Keratinocyte (primary cell): Measurements from ENCODE around the gene DEXI. TPM values are rescaled to one million over a fixed set of nuclear protein-coding genes. Genes with fewer than 3 reads are reported as not detected.

Experiments used
- DNase-seq: peaks from one replicate; pipeline ENCODE4 v3.0.0-alpha.2; 2011; ENCODE audit warnings: low read depth, missing footprints, low spot score
- FAIRE-seq: peaks from 2 replicates; lab custom pipeline; 2011; peaks lifted over from hg19 to GRCh38; lab: Jason Lieb, UNC
- H2AFZ ChIP-seq: 2 replicates; pipeline ENCODE4 v1.6.0; 2012; ENCODE audit warnings: low read length, control low read depth, inconsistent platforms; ENCODE audit not compliant: control insufficient read depth
- H3K27ac ChIP-seq: 2 replicates; pipeline ENCODE4 v1.5.1; 2011; ENCODE audit warnings: low read length; ENCODE audit not compliant: control insufficient read depth, insufficient read depth
- H3K27me3 ChIP-seq: 3 replicates; pipeline ENCODE4 v1.6.0; 2011; ENCODE audit warnings: low read length; ENCODE audit not compliant: control insufficient read depth, insufficient read depth; ENCODE audit errors: extremely low read depth
- H3K36me3 ChIP-seq, 2 experiments: 2 replicates in 1 of 2; 3 replicates in 1 of 2; pipeline ENCODE4 v1.5.1; 2011; ENCODE audit warnings: low read length in 2 of 2, mild to moderate bottlenecking in 1 of 2; ENCODE audit not compliant: control insufficient read depth in 2 of 2, insufficient read depth in 2 of 2; ENCODE audit errors: extremely low read depth in 1 of 2
- H3K4me1 ChIP-seq: 3 replicates; pipeline ENCODE4 v1.5.1; 2011; ENCODE audit warnings: low read length; ENCODE audit not compliant: control insufficient read depth, insufficient read depth; ENCODE audit errors: extremely low read depth
- H3K4me2 ChIP-seq: 3 replicates; pipeline ENCODE4 v1.6.0; 2011; ENCODE audit warnings: low read depth, low read length; ENCODE audit not compliant: control insufficient read depth, insufficient read depth; ENCODE audit errors: extremely low read depth
- H3K4me3 ChIP-seq, 3 experiments: fragments of 200-600 bp in 1 of 3; sonication (generic) in 1 of 3; 2 replicates in 2 of 3; 3 replicates in 1 of 3; pipeline ENCODE4 v1.5.1; 2011 to 2016; ENCODE audit warnings: low read length in 3 of 3, mild to moderate bottlenecking in 3 of 3, control low read depth in 2 of 3, inconsistent platforms in 1 of 3, low read depth in 1 of 3, mixed read lengths in 1 of 3, mixed run types in 1 of 3, moderate library complexity in 1 of 3; ENCODE audit not compliant: control insufficient read depth in 2 of 3, insufficient read depth in 2 of 3; ENCODE audit errors: extremely low read depth in 1 of 3
- H3K79me2 ChIP-seq: 2 replicates; pipeline ENCODE4 v1.6.0; 2012; ENCODE audit warnings: low read length; ENCODE audit not compliant: control insufficient read depth, insufficient read depth
- H3K9ac ChIP-seq: 3 replicates; pipeline ENCODE4 v1.6.0; 2011; ENCODE audit warnings: low read length; ENCODE audit not compliant: control insufficient read depth, insufficient read depth; ENCODE audit errors: extremely low read depth
- H3K9me1 ChIP-seq: 3 replicates; pipeline ENCODE4 v1.6.0; 2011; ENCODE audit warnings: low read length; ENCODE audit not compliant: control insufficient read depth, insufficient read depth; ENCODE audit errors: extremely low read depth
- H3K9me3 ChIP-seq: 2 replicates; pipeline ENCODE4 v1.5.1; 2012; ENCODE audit warnings: low read depth, low read length; ENCODE audit not compliant: control insufficient read depth
- H4K20me1 ChIP-seq: 3 replicates; pipeline ENCODE4 v1.6.0; 2011; ENCODE audit warnings: low read length; ENCODE audit not compliant: control insufficient read depth, insufficient read depth; ENCODE audit errors: extremely low read depth
- EZH2 ChIP-seq: IDR thresholded peaks from one replicate; pipeline ENCODE4 v1.6.1; 2012; ENCODE audit warnings: inconsistent platforms, mild to moderate bottlenecking, low read length, moderate library complexity
- dilution Hi-C: fragments of 300-500 bp; cut with MboI; formaldehyde crosslinking; loops from one replicate; pipeline ENCODE4 v1.7.0; 2020; ENCODE audit warnings: low sequenced_read_pairs; ENCODE audit not compliant: extremely low pct_ligation_motif_present
- polyA plus RNA-seq, 5 experiments: library from polyadenylated mRNA; depleted of rRNA in 3 of 5; stranded (reverse) in 3 of 5; stranded (forward) in 1 of 5; unstranded in 1 of 5; fragments of >200 nt; gene quantifications; 1 replicate in 1 of 5; 2 replicates in 3 of 5; 3 replicates in 1 of 5; pipeline versions ENCODE4 v1.2.1 to v1.2.3, GENCODE V29; 2011 to 2012; ENCODE audit warnings: missing spikeins in 2 of 5, low read depth in 1 of 5, low replicate concordance in 1 of 5
- TF ChIP-seq, protein P1 (sequence below), 3 experiments: IDR thresholded peaks in 1 of 3; conservative IDR thresholded peaks in 1 of 3; optimal IDR thresholded peaks in 1 of 3; 2 replicates in 2 of 3; 3 replicates in 1 of 3; pipeline versions ENCODE3 to v1.5.1; 2011; ENCODE audit warnings: low read length in 3 of 3, mild to moderate bottlenecking in 3 of 3, moderate library complexity in 2 of 3, control low read depth in 1 of 3, inconsistent platforms in 1 of 3; ENCODE audit not compliant: insufficient read depth in 2 of 3; ENCODE audit errors: extremely low read depth in 1 of 3

Gene DEXI
- polyA plus RNA-seq, 1 donor (not counting 4 experiments of a cell fraction or from before 2014, with no cell fraction given) = 25.9 TPM

DNA sequence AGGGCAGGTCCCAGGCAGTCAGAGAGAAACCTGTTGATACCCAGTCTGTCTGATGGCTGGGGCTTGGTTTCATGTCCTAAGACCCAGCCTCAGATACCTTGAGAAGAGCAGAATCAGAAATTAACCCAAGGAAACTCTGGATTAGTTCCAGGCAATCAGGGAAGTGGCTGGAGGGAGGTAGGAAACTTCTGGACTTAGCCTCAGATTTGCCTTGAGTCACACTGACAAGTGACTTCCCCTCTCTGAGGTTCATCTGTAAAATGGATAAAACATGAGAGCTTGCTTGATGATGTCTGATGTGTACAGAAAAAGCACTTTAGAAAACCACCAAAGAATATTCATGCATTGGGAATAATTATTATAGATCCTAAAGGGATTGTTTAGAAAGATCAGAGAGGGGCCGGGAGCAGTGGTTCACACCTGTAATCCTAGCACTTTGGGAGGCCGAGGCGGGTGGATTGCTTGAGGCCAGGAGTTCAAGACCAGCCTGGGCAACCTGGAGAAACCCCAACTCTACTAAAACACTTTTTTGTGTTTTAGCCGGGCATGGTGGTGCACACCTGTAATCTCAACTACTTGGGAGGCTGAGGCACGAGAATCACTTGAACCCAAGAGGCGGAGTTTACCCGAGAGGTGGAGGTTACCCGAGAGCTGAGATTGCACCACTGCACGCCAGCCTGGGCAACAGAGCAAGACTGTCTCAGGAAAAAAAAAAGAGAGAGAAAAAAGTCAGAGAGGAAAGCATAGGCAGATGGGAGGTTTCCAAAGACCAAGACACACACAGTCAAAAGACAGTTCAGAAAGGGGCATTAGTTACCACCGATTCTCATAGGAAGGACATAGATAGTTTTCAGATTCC lies 61.4 kb downstream of the DEXI start:
- H3K27me3 ChIP-seq = peaks cover 32% of the 10 kb centered on the region
- no peak for FAIRE-seq
- no peak overlapping the region for H3K4me2 ChIP-seq
- no peak overlapping the region for H3K4me3 ChIP-seq
- no peaks in the 10 kb centered on the region for H3K36me3 ChIP-seq
- H3K27ac ChIP-seq = no peak overlapping the region
- dilution Hi-C loops = no loop called here
- no peak overlapping the region for H3K9ac ChIP-seq
- TF ChIP-seq EZH2 = no peak
- TF ChIP-seq, protein P1, sequence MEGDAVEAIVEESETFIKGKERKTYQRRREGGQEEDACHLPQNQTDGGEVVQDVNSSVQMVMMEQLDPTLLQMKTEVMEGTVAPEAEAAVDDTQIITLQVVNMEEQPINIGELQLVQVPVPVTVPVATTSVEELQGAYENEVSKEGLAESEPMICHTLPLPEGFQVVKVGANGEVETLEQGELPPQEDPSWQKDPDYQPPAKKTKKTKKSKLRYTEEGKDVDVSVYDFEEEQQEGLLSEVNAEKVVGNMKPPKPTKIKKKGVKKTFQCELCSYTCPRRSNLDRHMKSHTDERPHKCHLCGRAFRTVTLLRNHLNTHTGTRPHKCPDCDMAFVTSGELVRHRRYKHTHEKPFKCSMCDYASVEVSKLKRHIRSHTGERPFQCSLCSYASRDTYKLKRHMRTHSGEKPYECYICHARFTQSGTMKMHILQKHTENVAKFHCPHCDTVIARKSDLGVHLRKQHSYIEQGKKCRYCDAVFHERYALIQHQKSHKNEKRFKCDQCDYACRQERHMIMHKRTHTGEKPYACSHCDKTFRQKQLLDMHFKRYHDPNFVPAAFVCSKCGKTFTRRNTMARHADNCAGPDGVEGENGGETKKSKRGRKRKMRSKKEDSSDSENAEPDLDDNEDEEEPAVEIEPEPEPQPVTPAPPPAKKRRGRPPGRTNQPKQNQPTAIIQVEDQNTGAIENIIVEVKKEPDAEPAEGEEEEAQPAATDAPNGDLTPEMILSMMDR (optimal IDR thresholded peaks at IDR 0.05 in 1 of 3, IDR thresholded peaks at IDR 0.05 in 1 of 3, conservative IDR thresholded peaks at IDR 0.05 in 1 of 3; ENCODE audit: extremely low read depth in 1 of 3, insufficient read depth in 2 of 3, low read length in 3 of 3) = no peak
- DNase-seq = no peak
- peaks cover 4% of the 10 kb centered on the region for H4K20me1 ChIP-seq
- H3K79me2 ChIP-seq = no peaks in the 10 kb centered on the region
- H3K9me3 ChIP-seq = no peaks in the 10 kb centered on the region
- no peak overlapping the region for H2AFZ ChIP-seq
- H3K9me1 ChIP-seq = no peaks in the 10 kb centered on the region
- H3K4me1 ChIP-seq = peaks cover 20% of the 10 kb centered on the region

DNA sequence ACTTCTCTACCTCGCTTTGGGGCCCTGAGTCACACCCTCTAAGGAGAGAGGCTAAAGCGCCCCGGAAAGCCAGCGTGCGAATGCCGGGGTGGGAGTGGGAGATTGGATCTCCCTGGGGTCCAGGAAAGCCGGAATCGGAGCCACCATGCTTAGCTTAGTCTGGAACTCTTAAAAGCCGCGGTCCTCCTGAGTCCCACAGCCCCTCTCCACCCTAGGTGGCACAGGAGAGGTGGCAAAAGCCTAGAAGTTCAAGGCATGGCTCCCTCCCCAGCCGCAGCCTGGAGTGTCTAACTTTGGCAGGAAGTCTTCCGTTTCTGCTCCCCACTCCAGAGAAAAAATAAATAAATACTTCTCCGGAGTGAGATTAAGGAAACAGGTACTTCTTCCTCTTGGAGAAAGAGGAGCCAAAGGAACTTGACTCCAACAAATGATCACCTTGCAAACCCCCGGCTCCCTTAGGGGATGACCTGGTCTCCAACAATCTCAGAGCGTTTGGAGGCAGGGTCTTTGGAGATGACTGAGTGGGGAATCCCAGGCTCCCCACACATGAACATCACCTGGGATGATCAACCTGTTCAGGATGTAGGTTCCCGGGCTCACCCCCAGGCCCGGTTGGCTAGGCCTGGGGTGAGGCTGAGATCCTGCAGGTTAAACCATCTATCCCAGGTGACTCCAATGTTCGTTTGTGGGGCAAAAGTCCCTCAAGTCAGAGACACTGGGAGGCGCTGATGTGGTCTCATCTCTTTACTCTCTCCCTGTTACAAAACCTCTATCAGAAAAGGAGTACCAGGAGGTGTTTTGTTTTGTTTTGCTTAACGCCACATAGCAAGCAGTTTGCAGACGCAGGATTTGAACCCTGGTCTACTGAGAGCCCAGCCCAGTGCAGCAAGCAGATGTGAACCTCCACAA lies 62.3 kb downstream of the DEXI start:
- Histone ChIP-seq H3K9me1 (no peaks in the 10 kb centered on the region), H3K4me1 (peaks cover 17% of the 10 kb centered on the region), H3K9ac (no peak overlapping the region), H3K27me3 (peaks cover 32% of the 10 kb centered on the region), H3K4me2 (peak overlapping the region; percentile 74), H3K36me3 (no peaks in the 10 kb centered on the region), H3K79me2 (no peaks in the 10 kb centered on the region), H3K27ac (no peak overlapping the region), H3K4me3 (no peak overlapping the region), H3K9me3 (no peaks in the 10 kb centered on the region), H4K20me1 (peaks cover 4% of the 10 kb centered on the region), H2AFZ (no peak overlapping the region)
- TF ChIP-seq, protein P1 (optimal IDR thresholded peaks at IDR 0.05 in 1 of 3, IDR thresholded peaks at IDR 0.05 in 1 of 3, conservative IDR thresholded peaks at IDR 0.05 in 1 of 3; ENCODE audit: extremely low read depth in 1 of 3, insufficient read depth in 2 of 3, low read length in 3 of 3) = no peak
- TF ChIP-seq EZH2 = no peak
- FAIRE-seq (no peak), DNase-seq (no peak)
- dilution Hi-C loops = no loop called here

Other genes with a start within 250 kb of the DEXI start
- gene TEKT5, start 247.5 kb downstream of the DEXI start, polyA plus RNA-seq = 0.08 to 0.23 TPM in 2 of 3 replicates, not detected in the other
- 16.7 to 28.4 TPM (median 22.2 TPM) in 3 replicates for gene NUBP1, start 198.6 kb downstream of the DEXI start, polyA plus RNA-seq
- gene TVP23A, start 123.7 kb downstream of the DEXI start, polyA plus RNA-seq = not detected in 3 replicates
- 0.02 to 0.12 TPM (median 0.05 TPM) in 3 replicates for gene CIITA, start 65.3 kb downstream of the DEXI start, polyA plus RNA-seq
- gene CLEC16A, start 2.1 kb upstream of the DEXI start, polyA plus RNA-seq = 8.5 to 14.6 TPM (median 9.5 TPM) in 3 replicates